Liver (tissue), 3 donors: ENCODE measurements around the gene NINJ1.

Experiments used
- FOXA1 ChIP-seq: IDR thresholded peaks from 2 replicates; pipeline ENCODE4 v1.6.1; 2016; ENCODE audit warnings: antibody characterized with exemption
- HNF4G ChIP-seq: IDR thresholded peaks from 2 replicates; pipeline ENCODE4 v1.6.1; 2016; ENCODE audit warnings: antibody characterized with exemption
- JUND ChIP-seq, 2 donors: IDR thresholded peaks; 2 replicates each; pipeline ENCODE4 v1.6.1; 2016; ENCODE audit warnings: antibody characterized with exemption in 2 of 2
- RAD21 ChIP-seq, 2 donors: IDR thresholded peaks; 2 replicates each; pipeline ENCODE4 v1.6.1; 2016; ENCODE audit warnings: antibody characterized with exemption in 2 of 2, mild to moderate bottlenecking in 2 of 2
- SP1 ChIP-seq: IDR thresholded peaks from 2 replicates; pipeline ENCODE4 v1.6.1; 2018; ENCODE audit warnings: antibody characterized with exemption, mild to moderate bottlenecking
- TAF1 ChIP-seq: conservative IDR thresholded peaks from 2 replicates; pipeline ENCODE4 v1.6.1; 2016; ENCODE audit warnings: antibody characterized with exemption, mild to moderate bottlenecking
- YY1 ChIP-seq: IDR thresholded peaks from 2 replicates; pipeline ENCODE4 v1.6.1; 2016; ENCODE audit warnings: antibody characterized with exemption, mild to moderate bottlenecking
- TF ChIP-seq, protein P1 (sequence below): fragments of 150-350 bp; IDR thresholded peaks from 2 replicates; pipeline ENCODE4 v1.5.1; 2017; ENCODE audit warnings: improper control_type of control experiment, low read depth, low read length; ENCODE audit not compliant: missing input control
- TF ChIP-seq, protein P2 (sequence below): IDR thresholded peaks from 2 replicates; pipeline ENCODE4 v1.6.1; 2016; ENCODE audit warnings: antibody characterized with exemption, mild to moderate bottlenecking
- TF ChIP-seq, protein P3 (sequence below): IDR thresholded peaks from 2 replicates; pipeline ENCODE4 v1.6.1; 2016; ENCODE audit warnings: antibody characterized with exemption
- TF ChIP-seq, protein P4 (sequence below): IDR thresholded peaks from 2 replicates; pipeline ENCODE4 v1.6.1; 2016; ENCODE audit warnings: antibody characterized with exemption
- donor health status: healthy.
- donor health status: healthy.

DNA sequence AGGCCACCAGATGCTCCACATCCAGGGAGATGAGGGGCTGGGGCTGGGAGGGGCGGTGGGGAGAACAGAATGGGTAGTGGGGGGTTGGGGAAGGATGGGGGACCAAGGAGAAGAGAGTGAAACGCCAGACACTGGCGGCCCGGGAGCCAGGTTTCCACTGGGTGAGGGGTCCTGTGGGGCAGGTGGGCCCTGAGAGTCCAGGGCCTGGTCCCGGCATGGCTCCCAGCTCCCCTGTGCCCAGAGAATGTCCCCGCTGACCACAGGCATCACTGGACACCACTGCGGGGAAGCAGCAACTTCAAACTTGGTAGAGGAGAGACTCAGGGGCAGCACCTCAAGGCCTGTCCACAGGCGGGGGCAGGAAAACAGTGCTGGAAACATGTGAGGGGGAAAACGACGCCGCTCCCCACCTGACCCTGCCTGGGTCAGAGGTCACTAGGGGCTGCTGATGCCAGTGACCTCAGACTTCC, 13.2 kb downstream of the NINJ1 start:
- TF ChIP-seq TAF1, result no peak
- TF ChIP-seq HNF4G, result no peak
- no peak for TF ChIP-seq JUND (IDR thresholded peaks at IDR 0.05)
- TF ChIP-seq, protein P1, sequence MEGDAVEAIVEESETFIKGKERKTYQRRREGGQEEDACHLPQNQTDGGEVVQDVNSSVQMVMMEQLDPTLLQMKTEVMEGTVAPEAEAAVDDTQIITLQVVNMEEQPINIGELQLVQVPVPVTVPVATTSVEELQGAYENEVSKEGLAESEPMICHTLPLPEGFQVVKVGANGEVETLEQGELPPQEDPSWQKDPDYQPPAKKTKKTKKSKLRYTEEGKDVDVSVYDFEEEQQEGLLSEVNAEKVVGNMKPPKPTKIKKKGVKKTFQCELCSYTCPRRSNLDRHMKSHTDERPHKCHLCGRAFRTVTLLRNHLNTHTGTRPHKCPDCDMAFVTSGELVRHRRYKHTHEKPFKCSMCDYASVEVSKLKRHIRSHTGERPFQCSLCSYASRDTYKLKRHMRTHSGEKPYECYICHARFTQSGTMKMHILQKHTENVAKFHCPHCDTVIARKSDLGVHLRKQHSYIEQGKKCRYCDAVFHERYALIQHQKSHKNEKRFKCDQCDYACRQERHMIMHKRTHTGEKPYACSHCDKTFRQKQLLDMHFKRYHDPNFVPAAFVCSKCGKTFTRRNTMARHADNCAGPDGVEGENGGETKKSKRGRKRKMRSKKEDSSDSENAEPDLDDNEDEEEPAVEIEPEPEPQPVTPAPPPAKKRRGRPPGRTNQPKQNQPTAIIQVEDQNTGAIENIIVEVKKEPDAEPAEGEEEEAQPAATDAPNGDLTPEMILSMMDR, result no peak
- no peak for TF ChIP-seq SP1
- no peak for TF ChIP-seq RAD21 (IDR thresholded peaks at IDR 0.05)
- TF ChIP-seq, protein P2, sequence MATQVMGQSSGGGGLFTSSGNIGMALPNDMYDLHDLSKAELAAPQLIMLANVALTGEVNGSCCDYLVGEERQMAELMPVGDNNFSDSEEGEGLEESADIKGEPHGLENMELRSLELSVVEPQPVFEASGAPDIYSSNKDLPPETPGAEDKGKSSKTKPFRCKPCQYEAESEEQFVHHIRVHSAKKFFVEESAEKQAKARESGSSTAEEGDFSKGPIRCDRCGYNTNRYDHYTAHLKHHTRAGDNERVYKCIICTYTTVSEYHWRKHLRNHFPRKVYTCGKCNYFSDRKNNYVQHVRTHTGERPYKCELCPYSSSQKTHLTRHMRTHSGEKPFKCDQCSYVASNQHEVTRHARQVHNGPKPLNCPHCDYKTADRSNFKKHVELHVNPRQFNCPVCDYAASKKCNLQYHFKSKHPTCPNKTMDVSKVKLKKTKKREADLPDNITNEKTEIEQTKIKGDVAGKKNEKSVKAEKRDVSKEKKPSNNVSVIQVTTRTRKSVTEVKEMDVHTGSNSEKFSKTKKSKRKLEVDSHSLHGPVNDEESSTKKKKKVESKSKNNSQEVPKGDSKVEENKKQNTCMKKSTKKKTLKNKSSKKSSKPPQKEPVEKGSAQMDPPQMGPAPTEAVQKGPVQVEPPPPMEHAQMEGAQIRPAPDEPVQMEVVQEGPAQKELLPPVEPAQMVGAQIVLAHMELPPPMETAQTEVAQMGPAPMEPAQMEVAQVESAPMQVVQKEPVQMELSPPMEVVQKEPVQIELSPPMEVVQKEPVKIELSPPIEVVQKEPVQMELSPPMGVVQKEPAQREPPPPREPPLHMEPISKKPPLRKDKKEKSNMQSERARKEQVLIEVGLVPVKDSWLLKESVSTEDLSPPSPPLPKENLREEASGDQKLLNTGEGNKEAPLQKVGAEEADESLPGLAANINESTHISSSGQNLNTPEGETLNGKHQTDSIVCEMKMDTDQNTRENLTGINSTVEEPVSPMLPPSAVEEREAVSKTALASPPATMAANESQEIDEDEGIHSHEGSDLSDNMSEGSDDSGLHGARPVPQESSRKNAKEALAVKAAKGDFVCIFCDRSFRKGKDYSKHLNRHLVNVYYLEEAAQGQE, result no peak
- TF ChIP-seq YY1, result no peak
- no peak for TF ChIP-seq FOXA1
- TF ChIP-seq, protein P3, sequence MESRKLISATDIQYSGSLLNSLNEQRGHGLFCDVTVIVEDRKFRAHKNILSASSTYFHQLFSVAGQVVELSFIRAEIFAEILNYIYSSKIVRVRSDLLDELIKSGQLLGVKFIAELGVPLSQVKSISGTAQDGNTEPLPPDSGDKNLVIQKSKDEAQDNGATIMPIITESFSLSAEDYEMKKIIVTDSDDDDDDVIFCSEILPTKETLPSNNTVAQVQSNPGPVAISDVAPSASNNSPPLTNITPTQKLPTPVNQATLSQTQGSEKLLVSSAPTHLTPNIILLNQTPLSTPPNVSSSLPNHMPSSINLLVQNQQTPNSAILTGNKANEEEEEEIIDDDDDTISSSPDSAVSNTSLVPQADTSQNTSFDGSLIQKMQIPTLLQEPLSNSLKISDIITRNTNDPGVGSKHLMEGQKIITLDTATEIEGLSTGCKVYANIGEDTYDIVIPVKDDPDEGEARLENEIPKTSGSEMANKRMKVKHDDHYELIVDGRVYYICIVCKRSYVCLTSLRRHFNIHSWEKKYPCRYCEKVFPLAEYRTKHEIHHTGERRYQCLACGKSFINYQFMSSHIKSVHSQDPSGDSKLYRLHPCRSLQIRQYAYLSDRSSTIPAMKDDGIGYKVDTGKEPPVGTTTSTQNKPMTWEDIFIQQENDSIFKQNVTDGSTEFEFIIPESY, result no peak
- TF ChIP-seq, protein P4, sequence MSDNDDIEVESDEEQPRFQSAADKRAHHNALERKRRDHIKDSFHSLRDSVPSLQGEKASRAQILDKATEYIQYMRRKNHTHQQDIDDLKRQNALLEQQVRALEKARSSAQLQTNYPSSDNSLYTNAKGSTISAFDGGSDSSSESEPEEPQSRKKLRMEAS, result no peak
